ENCODE data around the gene EPHA8.

GRCh38 chr1:22595108-22595507 is 31.8 kb downstream of the EPHA8 start:
- TF ChIP-seq L3MBTL2 (conservative IDR thresholded peaks at IDR 0.05) (no peak), TARDBP (IDR thresholded peaks at IDR 0.05) (no peak)
